Uterine smooth muscle cell (primary cell): ENCODE results near the gene VKORC1L1. TPM values are rescaled to one million over a fixed set of nuclear protein-coding genes. Genes with fewer than 3 reads are reported as not detected.

Experiments
- total RNA-seq: library from RNA; depleted of rRNA; stranded (reverse); fragments of >200 nt; gene quantifications from 2 replicates; pipeline ENCODE4 v1.2.3, GENCODE V29; 2014

The VKORC1L1 gene
- total RNA-seq, result 14.4 and 16.6 TPM in 2 replicates

DNA sequence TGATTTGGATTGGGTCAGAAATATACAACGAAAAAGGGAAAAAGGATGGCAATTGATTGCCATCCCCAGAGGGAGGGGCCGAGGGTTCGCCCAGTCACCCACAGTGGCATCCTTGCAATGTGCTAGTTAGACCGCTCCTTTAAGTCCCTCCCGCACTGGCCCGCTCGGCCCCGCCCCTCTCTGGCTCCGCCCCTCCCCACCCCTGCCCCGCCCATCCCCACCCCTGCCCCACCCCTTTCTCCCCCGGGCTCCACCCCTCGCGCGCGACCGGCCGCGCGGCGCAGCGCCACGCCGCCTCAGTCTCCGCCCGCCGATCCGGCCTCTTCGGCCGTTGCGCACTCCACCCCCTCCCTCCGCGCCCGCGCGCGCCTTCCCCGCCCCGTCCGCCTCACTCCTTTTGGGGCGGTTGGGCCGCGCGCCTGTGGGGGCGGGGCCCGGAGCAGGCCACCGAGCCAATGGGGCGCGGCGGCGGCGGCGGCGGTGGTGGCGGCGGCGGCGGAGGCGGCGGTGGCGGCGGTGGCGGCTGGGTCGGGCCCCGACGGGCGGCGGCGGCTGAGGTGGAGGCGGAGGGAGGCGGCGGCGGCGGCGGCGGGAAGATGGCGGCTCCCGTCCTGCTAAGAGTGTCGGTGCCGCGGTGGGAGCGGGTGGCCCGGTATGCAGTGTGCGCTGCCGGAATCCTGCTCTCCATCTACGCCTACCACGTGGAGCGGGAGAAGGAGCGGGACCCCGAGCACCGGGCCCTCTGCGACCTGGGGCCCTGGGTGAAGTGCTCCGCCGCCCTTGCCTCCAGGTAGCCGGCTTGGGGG is at the start of gene VKORC1L1:
Gene VKORC1L1 (plus strand): TSS at position 299 of the 806 bp plus-strand sequence. CDS start 298 bp downstream, at position 597.

DNA sequence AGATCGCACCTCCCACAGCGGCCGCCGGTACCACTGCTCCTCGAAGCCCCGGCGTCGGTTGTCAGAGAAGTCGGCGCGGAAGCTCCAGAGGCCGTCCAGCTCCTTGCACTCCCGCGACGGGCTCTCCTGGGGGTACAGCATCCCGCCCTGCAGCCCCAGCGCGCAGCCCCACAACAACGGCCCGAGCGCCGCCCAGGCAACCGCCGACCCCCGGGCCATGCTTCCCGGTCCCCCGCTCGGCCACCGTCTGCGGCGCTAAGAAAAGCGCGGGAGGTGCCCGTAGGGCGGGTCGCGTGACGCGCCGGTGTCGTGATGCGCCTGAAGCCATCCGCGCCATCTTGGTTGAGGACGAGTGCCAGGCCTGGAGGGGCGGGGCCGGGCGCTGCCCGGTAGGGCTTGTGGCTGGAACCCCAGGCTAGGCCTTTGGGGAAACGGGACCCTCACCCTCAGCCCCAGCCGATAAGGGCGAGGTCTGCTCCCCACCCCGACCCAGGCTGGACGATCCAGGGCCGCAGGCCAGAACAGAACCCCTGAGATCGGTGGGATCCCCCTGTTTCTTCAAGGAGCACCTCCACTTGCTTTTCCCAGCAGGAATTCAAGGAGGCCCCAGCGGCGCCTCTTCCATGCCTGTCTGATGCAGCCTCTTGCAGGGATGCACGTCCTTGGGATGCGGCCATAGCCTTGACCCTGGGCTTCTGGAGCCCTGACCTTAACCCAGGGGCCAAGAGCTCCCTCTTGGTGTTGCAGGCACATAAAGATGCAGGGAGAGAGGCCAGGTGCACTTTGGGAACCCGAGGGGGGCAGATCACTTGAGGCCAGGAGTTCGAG is 109.3 kb downstream of the VKORC1L1 start, which contains the start of gene GUSB:
Gene GUSB (minus strand): TSS at position 249 of the 828 bp plus-strand sequence. CDS start 30 bp downstream, at position 219.

Other genes with a start within 250 kb of the VKORC1L1 start
- 29.0 and 29.1 TPM in 2 replicates for gene GUSB, start 109.1 kb downstream of the VKORC1L1 start, total RNA-seq
- 50.4 and 56.8 TPM in 2 replicates for gene ASL, start 202.7 kb downstream of the VKORC1L1 start, total RNA-seq
- gene CRCP, start 241.8 kb downstream of the VKORC1L1 start, total RNA-seq, result 22.4 TPM in 2 replicates